Urinary bladder (tissue), 4 donors: Measurements from ENCODE around the gene FAHD2B. TPM values are rescaled to one million over a fixed set of nuclear protein-coding genes. Genes with fewer than 3 reads are reported as not detected.
"Not testable (repeated sequence)": the region's sequence is repeated elsewhere in the genome, so short reads cannot be mapped to it uniquely, and the experiment has no call there.

ENCODE experiments used
- DNase-seq: peaks from one replicate; pipeline ENCODE4 v3.0.0-alpha.2; 2015; ENCODE audit errors: extremely low spot score
- H3K27ac ChIP-seq: one replicate; pipeline ENCODE4 v1.5.1; 2013; ENCODE audit warnings: low read depth, mild to moderate bottlenecking, moderate library complexity
- H3K36me3 ChIP-seq: one replicate; pipeline ENCODE4 v1.6.1; 2013; ENCODE audit warnings: mild to moderate bottlenecking, moderate library complexity; ENCODE audit not compliant: insufficient read depth
- H3K4me1 ChIP-seq: one replicate; pipeline ENCODE4 v1.6.1; 2013; ENCODE audit warnings: mild to moderate bottlenecking, moderate library complexity; ENCODE audit not compliant: insufficient read depth
- H3K4me3 ChIP-seq: one replicate; pipeline ENCODE4 v1.5.1; 2013; ENCODE audit warnings: low read depth, low read length
- WGBS: extraction: QIAGEN DNeasy Blood & Tissue Kit; methylation state at CpG from one replicate; pipeline ENCODE4 v1.1.7; 2013; 5-methylcytosine and 5-hydroxymethylcytosine counted together
- polyA plus RNA-seq: library from polyadenylated mRNA; stranded (reverse); fragments of 200-250 nt; gene quantifications from one replicate; pipeline ENCODE4 v1.2.3, GENCODE V29; 2013
- total RNA-seq: library from RNA; depleted of rRNA; stranded (reverse); fragments of >200 nt; gene quantifications from one replicate; pipeline ENCODE4 v1.2.3, GENCODE V29; 2014
- donor health status: healthy with polysubstance abuse.
- donor health status: healthy.

The FAHD2B gene
- total RNA-seq (8.8 TPM), polyA plus RNA-seq (22.9 TPM)

- DNase-seq = not testable (repeated sequence)
- 2% methylated on average over 38 of the region's 48 CpGs for WGBS
Measured at GRCh38 chr2:97094772-97095611, at the start of gene FAHD2B. TSS of gene FAHD2B (minus strand) at chr2:97094882. CDS start at chr2:97091706, 3,176 bp downstream.

GRCh38 chr2:97144016-97144415 is 49.3 kb upstream of the FAHD2B start:
- DNase-seq, H3K4me3 ChIP-seq, H3K27ac ChIP-seq, H3K4me1 ChIP-seq, H3K36me3 ChIP-seq: not testable (repeated sequence)
- 75% methylated on average over 3 of the region's 3 CpGs for WGBS

More at GRCh38 chr2:97094772-97095611, at the start of gene FAHD2B:
- not testable (repeated sequence) for H3K4me3 ChIP-seq, H3K4me1 ChIP-seq, H3K27ac ChIP-seq, H3K36me3 ChIP-seq

GRCh38 chr2:97129090-97129489 is 34.4 kb upstream of the FAHD2B start:
- 91% methylated on average over 2 of the region's 2 CpGs for WGBS
- not testable (repeated sequence) for H3K4me3 ChIP-seq, DNase-seq, H3K4me1 ChIP-seq, H3K27ac ChIP-seq, H3K36me3 ChIP-seq

- not testable (repeated sequence) for H3K4me1 ChIP-seq, H3K36me3 ChIP-seq, DNase-seq
- peak overlapping the region; percentile 60 for H3K4me3 ChIP-seq
- WGBS = under 1% methylated on average over 17 of the region's 18 CpGs
- H3K27ac ChIP-seq = peak overlapping the region; percentile 45
Measured at GRCh38 chr2:97113882-97114255, 19.2 kb upstream of the FAHD2B start.

GRCh38 chr2:97113050-97113881 is 18.6 kb upstream of the FAHD2B start, which contains the start of gene ANKRD36:
TSS of gene ANKRD36 (plus strand) at chr2:97113153. CDS start at chr2:97113740, 587 bp downstream.
- Histone ChIP-seq H3K27ac (peak within 1 kb of the TSS; percentile 78), H3K4me3 (peak within 1 kb of the TSS; percentile 60)
- not testable (repeated sequence) for H3K36me3 ChIP-seq, H3K4me1 ChIP-seq
- DNase-seq = peak; percentile 52
- under 1% methylated on average over 62 of the region's 74 CpGs for WGBS

- H3K4me1 ChIP-seq, H3K27ac ChIP-seq, H3K36me3 ChIP-seq: not testable (repeated sequence)
- H3K4me3 ChIP-seq = peak overlapping the region; percentile 60
- WGBS = under 1% methylated on average over 41 of the region's 44 CpGs
- peak; percentile 32 for DNase-seq
Measured at GRCh38 chr2:97112320-97113049, 17.8 kb upstream of the FAHD2B start.

GRCh38 chr2:97111246-97111645 is 16.6 kb upstream of the FAHD2B start:
- H3K36me3 ChIP-seq, H3K27ac ChIP-seq, H3K4me1 ChIP-seq, DNase-seq, H3K4me3 ChIP-seq: not testable (repeated sequence)
- WGBS = 85% methylated on average over 9 of the region's 9 CpGs

- 92% methylated on average over 2 of the region's 2 CpGs for WGBS
- not testable (repeated sequence) for H3K27ac ChIP-seq, DNase-seq, H3K4me1 ChIP-seq, H3K4me3 ChIP-seq, H3K36me3 ChIP-seq
Measured at GRCh38 chr2:97106878-97107277, 12.2 kb upstream of the FAHD2B start.

- H3K36me3 ChIP-seq, H3K4me3 ChIP-seq, H3K4me1 ChIP-seq, H3K27ac ChIP-seq, DNase-seq: not testable (repeated sequence)
- 76% methylated on average over 3 of the region's 3 CpGs for WGBS
Measured at GRCh38 chr2:97098786-97099372, 4.2 kb upstream of the FAHD2B start.

- no peaks in the 10 kb centered on the region for H3K36me3 ChIP-seq
- no peak overlapping the region for H3K4me3 ChIP-seq
- H3K27ac ChIP-seq = no peak overlapping the region
- H3K4me1 ChIP-seq = no peaks in the 10 kb centered on the region
- DNase-seq = no peak
- 81% methylated on average over 12 of the region's 12 CpGs for WGBS
Measured at GRCh38 chr2:97095661-97096060, 979 bp upstream of the FAHD2B start.

- not testable (repeated sequence) for H3K4me1 ChIP-seq, H3K4me3 ChIP-seq, H3K27ac ChIP-seq, H3K36me3 ChIP-seq, DNase-seq
- 70% methylated on average over 5 of the region's 33 CpGs for WGBS
Measured at GRCh38 chr2:97093983-97094771, 505 bp downstream of the FAHD2B start.

- not testable (repeated sequence) for H3K4me1 ChIP-seq, H3K4me3 ChIP-seq, H3K36me3 ChIP-seq, DNase-seq, H3K27ac ChIP-seq
- 88% methylated on average over 2 of the region's 2 CpGs for WGBS
Measured at GRCh38 chr2:97092946-97093345, 1.7 kb downstream of the FAHD2B start.
